GM12875 (cell line): ENCODE results near the gene GREB1.
"Not testable (repeated sequence)": the region's sequence is repeated elsewhere in the genome, so short reads cannot be mapped to it uniquely, and the experiment has no call there.

Source experiments
- H3K4me3 ChIP-seq: one replicate; pipeline ENCODE4 v1.5.1; 2011; ENCODE audit warnings: low read depth, low read length, control low read depth
- TF ChIP-seq, protein P1 (sequence below): IDR thresholded peaks from 2 replicates; pipeline ENCODE4 v1.5.1; 2011; ENCODE audit warnings: low read depth, mild to moderate bottlenecking, control low read depth, inconsistent platforms, low read length, moderate library complexity, borderline replicate concordance; ENCODE audit not compliant: insufficient read depth

The GREB1 gene

DNA sequence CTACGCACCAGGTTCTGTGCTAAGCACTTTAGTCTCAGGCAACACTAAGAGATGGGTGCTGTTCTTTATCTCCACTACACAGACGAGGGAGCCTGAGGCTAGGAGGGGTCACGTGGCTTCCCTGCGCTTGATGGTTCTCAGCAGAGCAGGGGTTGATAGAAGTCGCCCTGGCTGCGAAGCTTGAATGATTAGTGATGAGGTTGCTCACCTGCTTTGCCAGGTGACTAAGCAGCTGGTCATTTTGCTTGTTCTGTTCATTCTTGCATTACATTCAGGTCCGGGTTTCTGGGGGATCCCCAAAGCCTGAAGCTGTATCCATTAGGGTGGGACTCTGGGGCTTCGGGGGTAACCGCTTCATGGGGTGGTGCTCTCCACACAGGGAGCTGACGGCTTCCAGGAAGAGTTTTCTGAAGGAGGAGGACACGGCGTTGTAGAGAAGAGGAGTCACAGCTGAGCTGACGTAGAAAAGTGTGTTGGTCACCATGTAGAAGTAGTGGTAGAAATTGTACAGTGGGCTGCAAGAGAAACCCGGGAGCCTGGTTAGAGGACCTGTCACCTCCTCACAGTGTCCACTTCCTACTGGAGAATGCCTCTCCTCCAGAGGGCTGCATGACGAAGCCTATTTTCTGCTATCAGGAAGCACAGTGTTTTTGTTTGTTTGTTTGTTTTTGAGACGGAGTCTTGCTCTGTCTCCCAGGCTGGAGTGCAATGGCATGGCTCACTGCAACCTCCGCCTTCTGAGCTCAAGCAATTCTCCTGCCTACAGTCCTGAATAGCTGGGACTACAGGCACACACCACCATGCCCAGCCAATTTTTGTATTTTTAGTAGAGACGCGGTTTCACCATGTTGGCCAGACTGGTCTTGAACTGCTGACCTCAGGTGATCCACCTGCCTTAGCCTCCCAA lies 124.6 kb downstream of the GREB1 start:
- TF ChIP-seq, protein P1, sequence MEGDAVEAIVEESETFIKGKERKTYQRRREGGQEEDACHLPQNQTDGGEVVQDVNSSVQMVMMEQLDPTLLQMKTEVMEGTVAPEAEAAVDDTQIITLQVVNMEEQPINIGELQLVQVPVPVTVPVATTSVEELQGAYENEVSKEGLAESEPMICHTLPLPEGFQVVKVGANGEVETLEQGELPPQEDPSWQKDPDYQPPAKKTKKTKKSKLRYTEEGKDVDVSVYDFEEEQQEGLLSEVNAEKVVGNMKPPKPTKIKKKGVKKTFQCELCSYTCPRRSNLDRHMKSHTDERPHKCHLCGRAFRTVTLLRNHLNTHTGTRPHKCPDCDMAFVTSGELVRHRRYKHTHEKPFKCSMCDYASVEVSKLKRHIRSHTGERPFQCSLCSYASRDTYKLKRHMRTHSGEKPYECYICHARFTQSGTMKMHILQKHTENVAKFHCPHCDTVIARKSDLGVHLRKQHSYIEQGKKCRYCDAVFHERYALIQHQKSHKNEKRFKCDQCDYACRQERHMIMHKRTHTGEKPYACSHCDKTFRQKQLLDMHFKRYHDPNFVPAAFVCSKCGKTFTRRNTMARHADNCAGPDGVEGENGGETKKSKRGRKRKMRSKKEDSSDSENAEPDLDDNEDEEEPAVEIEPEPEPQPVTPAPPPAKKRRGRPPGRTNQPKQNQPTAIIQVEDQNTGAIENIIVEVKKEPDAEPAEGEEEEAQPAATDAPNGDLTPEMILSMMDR, result no peak
- H3K4me3 ChIP-seq, result no peak overlapping the region

DNA sequence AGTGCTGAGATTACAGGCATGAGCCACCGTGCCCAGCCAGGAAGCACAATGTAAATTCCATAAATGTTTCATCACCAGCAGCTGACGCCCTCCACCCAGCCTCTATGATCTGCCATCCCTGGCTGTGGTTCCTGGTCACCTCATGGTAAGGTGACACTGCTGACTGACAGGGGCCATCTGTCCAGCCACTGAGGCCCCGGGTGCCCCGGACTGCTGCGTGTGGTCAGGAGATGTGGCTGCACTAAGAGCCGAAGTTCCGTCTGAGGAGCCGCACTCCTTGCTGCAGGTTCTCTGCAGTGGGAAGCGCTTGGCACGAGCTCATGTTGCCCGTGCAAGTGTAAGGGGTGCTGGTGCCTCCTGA lies 125.2 kb downstream of the GREB1 start:
- no peak overlapping the region for H3K4me3 ChIP-seq
- TF ChIP-seq, protein P1, result no peak

DNA sequence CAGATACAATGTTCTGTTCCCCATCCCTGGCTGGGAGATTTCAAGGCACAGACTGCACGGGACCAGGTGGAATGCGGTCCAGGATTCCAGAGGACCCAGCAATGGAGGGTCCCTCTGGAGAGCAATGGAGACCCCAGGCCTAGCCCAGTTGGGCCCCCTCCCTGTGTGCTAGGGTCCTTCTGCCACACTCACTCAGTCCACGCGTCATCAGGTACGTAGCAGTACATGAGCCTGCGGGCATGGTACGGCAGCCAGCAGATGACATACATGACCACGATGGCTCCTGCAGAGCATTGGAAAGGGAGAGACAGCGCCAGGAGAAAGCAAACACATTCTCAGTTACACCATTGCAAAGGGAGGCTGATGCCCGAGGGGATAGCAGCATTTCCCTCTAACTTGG lies 126.0 kb downstream of the GREB1 start:
- H3K4me3 ChIP-seq, result no peak overlapping the region
- TF ChIP-seq, protein P1, result no peak

DNA sequence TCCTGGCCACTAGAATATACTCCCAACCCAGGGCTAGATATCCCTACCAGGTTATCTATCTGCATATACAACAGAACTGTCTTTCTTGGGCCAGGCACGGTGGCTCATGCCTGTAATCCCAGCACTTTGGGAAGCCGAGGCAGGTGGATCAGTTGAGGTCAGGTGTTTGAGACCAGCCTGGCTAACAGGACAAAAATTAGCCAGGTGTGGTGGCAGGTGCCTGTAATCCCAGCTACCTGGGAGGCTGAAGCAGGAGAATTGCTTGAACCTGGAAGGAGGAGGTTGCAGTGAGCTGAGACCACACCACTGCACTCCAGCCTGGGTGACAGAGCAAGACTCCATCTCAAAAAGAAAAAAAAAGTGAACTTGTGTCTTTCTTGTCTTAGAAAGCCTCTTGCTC lies 126.6 kb downstream of the GREB1 start:
- not testable (repeated sequence) for H3K4me3 ChIP-seq

DNA sequence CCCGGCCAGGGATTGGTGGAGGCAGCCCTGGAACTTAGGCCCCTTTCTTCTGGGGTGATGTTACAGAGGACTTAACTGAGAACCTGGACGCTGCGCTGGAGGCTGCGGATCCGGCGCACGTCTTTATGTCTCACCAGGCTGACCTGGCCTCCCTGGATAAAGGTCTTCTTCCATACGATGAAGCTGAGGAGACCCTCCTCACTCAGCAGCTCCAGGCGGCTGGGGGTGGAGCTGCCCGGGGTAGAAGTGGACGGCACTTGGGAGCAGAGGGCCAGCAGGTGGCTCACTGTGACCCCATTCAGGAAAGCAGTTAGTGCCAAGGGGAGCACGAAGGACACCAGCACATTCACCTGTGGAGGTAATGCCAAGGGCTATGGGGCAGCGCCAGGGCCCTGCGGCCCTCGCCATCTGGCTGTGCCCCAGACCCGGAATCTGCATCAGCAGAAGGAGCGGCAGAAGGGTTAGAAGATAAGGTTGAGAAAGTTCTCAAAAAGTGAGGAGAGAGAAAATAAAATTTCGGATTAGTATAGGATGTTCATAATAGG lies 128.1 kb downstream of the GREB1 start:
- H3K4me3 ChIP-seq, result no peak overlapping the region
- TF ChIP-seq, protein P1, result no peak

DNA sequence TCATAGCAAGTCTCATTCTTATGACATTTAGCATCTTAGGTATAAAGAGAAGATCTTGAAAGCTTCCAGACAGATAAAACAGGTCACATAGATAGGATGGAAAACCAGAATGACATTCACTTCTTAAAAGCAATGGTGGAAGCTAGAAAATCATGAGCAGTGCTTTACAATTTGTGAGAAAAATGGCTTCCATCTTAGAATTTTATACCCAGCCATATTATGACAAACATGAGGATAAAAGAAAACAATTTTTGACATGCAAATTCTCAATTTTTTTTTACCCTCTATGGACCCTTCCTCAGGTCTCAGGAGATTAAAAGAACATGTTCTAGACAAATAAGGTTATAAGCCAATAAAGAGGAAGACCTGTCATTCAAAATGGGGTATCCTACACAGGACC lies 129.0 kb downstream of the GREB1 start:
- H3K4me3 ChIP-seq, result no peak overlapping the region
- TF ChIP-seq, protein P1, result no peak

DNA sequence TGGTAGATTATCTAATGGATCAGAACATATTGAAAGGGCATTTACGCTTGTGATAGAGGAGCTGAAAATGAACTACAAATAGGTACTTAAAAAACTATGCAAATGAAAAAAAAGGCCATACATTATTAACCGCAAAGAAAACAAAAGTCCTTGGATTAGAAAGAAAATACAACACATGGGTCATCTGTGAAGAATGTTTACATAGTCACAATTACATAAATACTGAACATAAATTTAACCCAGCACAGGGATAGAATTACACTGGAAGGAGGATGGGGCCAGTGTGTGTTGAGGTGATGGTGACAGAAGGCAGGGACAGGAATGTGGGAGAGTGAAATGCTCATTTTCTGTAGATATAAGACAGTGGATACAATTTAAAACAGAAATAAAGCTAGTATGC lies 129.6 kb downstream of the GREB1 start:
- no peak overlapping the region for H3K4me3 ChIP-seq
- TF ChIP-seq, protein P1, result no peak
